ENCODE measurements around the gene NREP. TPM values are rescaled to one million over a fixed set of nuclear protein-coding genes. Genes with fewer than 3 reads are reported as not detected.

The NREP gene
- total and polyA plus RNA-seq, 7 donors: 4.7 to 15.1 (median 5.5) TPM

- Histone ChIP-seq H3K27ac (no peak overlapping the region), H3K36me3 (ENCODE audit: insufficient read depth in 1 of 2, low read depth in 1 of 2) (no peaks in the 10 kb centered on the region), H3K9me3 (no peaks in the 10 kb centered on the region), H3K4me1 (no peaks in the 10 kb centered on the region), H3K27me3 (ENCODE audit: insufficient read depth in 3 of 3, low read length in 2 of 3) (no peaks in the 10 kb centered on the region), H3K4me3 (no peak overlapping the region)
- ATAC-seq (no peak), DNase-seq (no peak)
- no peak for TF ChIP-seq CTCF (IDR thresholded peaks at IDR 0.05)
- 51 to 77% (median 55%) methylated on average over 2 of the region's 2 CpGs for WGBS, 3 donors
- intact Hi-C loops (cut with DNase I): no loop called here
Observed at GRCh38 chr5:111691914-111692313, 65.1 kb downstream of the NREP start.

GRCh38 chr5:111691508-111691907 is 65.5 kb downstream of the NREP start:
- Histone ChIP-seq H3K27ac (no peak overlapping the region), H3K4me3 (no peak overlapping the region), H3K27me3 (ENCODE audit: insufficient read depth in 3 of 3, low read length in 2 of 3) (no peaks in the 10 kb centered on the region), H3K9me3 (no peaks in the 10 kb centered on the region), H3K4me1 (no peaks in the 10 kb centered on the region), H3K36me3 (ENCODE audit: insufficient read depth in 1 of 2, low read depth in 1 of 2) (no peaks in the 10 kb centered on the region)
- intact Hi-C loops (cut with DNase I): no loop called here
- no peak for ATAC-seq
- TF ChIP-seq CTCF (IDR thresholded peaks at IDR 0.05): no peak
- DNase-seq: no peak
- WGBS, 3 donors: 67 to 86% (median 71%) methylated on average over 3 of the region's 3 CpGs

- no peaks in the 10 kb centered on the region for H3K27me3 ChIP-seq (ENCODE audit: insufficient read depth in 3 of 3, low read length in 2 of 3)
- no peak for DNase-seq
- no peaks in the 10 kb centered on the region for H3K4me1 ChIP-seq
- H3K4me3 ChIP-seq: no peak overlapping the region
- intact Hi-C loops (cut with DNase I): loop anchor here in 1 of 2 donors (5.0 kb wide), 1 partner anchor 43 kb away; no protein-coding TSS in a partner anchor
- 65 to 79% (median 79%) methylated on average over 1 of the region's 1 CpG for WGBS, 3 donors
- H3K36me3 ChIP-seq (ENCODE audit: insufficient read depth in 1 of 2, low read depth in 1 of 2): no peaks in the 10 kb centered on the region
- H3K27ac ChIP-seq: no peak overlapping the region
- no peak for TF ChIP-seq CTCF (IDR thresholded peaks at IDR 0.05)
- H3K9me3 ChIP-seq: no peaks in the 10 kb centered on the region
- no peak for ATAC-seq
Observed at GRCh38 chr5:111689357-111689935, 67.5 kb downstream of the NREP start.

- 95 to 96% (median 95%) methylated on average over 3 of the region's 3 CpGs for WGBS, 3 donors
- no peaks in the 10 kb centered on the region for H3K36me3 ChIP-seq (ENCODE audit: insufficient read depth in 1 of 2, low read depth in 1 of 2)
Observed at GRCh38 chr5:111685969-111686368, 71.0 kb downstream of the NREP start.

More at GRCh38 chr5:111685969-111686368, 71.0 kb downstream of the NREP start:
- DNase-seq (no peak), ATAC-seq (peak in 1 of 4 donors; percentile 36)
- H3K27me3 ChIP-seq (ENCODE audit: insufficient read depth in 3 of 3, low read length in 2 of 3): no peaks in the 10 kb centered on the region
- intact Hi-C loops (cut with DNase I): loop anchor here in 1 of 2 donors (5.0 kb wide), 1 partner anchor 46 kb away; no protein-coding TSS in a partner anchor
- no peaks in the 10 kb centered on the region for H3K9me3 ChIP-seq
- H3K27ac ChIP-seq: no peak overlapping the region
- H3K4me1 ChIP-seq: peaks cover 9% of the 10 kb centered on the region
- no peak overlapping the region for H3K4me3 ChIP-seq
- peak; percentile 16 for TF ChIP-seq CTCF (IDR thresholded peaks at IDR 0.05)
